T-helper 1 cell treated with Interleukin-12 subunit alpha and Interleukin-12 subunit beta and Interleukin-4 antibody, amounts not matched to agents 30 ng/mL and 1 ng/mL, for 36 hours (primary cell): Measurements from ENCODE around the gene RNF26. TPM values are rescaled to one million over a fixed set of nuclear protein-coding genes. Genes with fewer than 3 reads are reported as not detected.

Experiments
- intact Hi-C: fragments of 100-400 bp; cut with micrococcal nuclease; formaldehyde crosslinking; loops from one replicate; pipeline ENCODE4 v1.15.1; 2024
- total RNA-seq: library from RNA; stranded (reverse); gene quantifications from 2 replicates; pipeline ENCODE4 v1.2.3, GENCODE V29; 2022

The RNF26 gene
- total RNA-seq, 1 donor from 2014 or later = 27.2 TPM

DNA sequence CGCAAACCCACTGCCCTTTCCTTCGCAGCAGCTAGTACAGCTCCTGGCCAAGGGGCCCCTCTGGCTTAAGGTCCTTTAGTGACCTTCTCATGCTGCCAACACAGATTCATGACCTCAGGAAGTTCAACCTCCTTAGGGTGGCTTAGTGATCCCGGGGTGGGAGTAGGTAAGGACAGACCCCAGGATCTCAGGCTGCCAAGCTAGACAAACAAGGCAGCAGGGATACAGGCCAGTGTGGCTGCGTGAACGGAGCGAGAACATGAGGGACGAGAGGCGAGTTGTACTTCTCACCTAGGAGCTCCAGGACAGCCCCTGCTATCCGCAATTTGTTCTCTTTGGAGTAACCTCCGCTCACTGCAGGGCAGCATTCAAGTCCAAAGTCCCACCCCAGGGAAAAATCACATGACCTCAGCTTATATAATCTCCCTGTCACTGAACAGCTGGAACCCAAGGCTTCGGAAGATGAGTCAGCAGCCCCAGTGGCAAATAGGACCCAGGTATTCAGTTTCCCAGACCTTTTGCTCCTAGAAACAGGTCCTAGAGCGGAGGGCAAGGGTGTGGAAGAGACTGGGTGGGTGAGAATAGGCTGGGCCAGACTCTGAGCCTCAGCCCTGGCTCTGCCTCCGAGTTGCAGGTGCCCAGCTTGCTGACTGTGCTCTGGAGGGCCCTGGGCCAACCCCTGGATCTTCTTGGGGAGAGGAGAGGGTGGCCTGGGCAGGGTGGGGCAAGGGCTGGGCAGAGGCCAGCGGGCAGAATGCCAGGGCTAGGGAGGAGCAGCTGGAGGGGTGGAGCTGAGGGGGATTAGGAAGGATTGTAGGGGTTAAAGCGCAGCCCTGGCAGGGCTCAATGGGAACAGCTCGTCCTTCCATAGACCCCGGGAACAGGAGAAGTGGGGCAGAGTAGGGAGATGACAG, 34.1 kb downstream of the RNF26 start:
- intact Hi-C loops = no loop called here

DNA sequence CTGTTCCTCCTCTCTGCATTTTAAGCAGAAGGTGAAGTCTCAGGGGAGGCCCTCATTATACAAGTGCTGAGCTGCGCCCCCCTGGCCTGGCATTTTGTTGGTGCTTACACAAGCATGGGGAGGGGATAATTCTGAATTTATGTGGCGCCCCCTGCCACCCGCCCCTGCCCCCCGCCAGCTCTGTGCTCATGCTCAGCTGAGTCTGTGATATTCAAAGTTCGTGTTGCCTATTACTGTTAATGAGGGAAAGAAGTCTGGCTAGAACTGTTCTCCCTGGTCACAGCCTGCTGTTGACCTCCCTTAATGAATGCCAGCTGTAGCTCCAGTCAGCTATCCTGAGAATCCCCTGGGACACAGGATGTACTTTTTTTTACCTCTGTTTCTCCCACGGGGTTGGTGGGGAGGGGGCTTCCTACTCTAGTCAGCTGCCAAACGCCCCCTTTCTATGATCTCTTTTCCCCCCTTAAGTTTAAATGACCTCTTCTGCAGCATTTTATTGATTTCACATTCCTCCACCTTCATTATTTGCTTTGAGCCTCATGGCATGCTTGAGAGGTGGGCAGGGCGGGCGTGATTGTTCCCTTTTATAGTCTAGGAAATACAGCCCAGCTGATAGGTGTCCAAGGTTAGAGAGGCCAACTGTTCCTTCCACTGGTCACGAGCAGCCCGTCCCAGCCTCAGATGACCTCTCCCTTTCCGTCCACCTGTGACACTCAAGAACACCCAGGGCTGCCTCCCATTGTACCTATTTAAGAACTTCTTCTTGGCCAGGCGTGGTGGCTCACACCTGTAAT, 35.0 kb downstream of the RNF26 start:
- intact Hi-C loops = no loop called here

DNA sequence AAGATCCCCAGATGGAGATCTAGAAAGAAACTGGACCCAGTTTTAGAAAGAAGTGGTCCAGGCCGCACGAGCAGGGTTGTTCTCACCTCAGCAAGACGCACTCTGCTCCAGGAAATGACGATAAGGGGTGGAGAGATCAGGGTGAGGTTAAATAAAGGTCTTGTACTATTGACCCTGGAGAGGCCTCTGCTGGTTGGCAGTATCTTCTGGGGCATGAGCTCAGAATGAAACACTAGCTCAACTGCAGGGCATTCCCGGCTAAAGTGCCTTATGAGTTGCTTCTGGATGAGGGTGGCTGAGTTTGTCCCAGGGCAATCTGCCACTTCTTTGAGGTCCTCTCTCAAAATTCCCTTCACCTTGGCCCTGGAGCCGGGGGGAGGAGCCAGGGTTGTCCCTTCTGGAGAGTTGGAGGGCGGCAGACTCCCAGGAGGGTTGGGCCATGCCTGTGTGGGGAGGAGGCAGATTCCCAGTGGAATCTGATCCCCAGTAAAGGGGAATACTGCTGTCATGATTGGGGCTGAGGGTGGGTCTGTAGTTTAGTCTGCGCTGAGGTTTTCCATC, 36.2 kb downstream of the RNF26 start:
- intact Hi-C loops = no loop called here

DNA sequence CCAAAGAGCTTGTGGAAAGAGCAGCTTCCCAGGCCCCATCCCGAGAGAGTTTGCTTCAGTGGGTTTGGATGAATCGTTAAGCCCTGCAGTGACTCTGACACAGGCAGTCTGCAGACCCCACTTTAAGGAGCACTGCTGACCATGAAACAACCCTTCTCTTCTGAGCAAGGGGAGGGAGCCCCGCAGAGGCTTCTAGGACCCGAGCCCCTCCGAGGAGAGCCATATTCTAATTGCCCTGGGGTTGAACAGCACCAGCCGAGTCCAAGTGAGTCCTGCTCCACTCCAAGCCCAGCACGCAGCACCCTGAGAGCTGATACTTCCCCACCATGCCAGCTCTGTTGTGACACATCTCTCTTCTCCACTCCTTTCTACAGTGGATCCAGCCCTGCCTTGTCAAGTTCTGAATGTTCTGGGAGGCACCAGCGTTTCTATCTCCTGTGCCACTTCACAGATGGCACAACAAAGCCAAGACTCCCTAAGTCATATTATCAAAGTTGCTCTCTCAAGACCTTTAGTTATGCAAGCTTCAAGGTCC, 36.8 kb downstream of the RNF26 start:
- intact Hi-C loops = no loop called here

DNA sequence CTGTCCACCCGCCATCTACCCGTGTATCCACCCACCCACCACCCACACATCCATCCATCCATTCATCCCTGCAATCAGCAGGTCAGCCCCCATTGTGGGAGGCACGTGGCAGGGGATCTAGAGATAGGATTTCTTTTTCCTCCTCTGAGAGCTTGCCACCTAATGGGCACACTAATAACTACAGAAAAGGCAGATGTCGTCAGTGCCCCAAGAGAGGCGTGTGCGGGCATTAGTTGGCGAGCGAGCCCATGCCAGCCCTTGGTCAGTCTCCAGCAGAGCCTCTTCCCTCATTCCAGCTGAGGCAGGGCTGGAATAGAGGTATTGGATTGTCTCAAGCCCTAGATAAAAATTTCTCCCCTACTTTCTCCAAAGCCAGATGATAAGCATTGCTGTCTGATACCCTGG, 37.5 kb downstream of the RNF26 start:
- intact Hi-C loops = no loop called here

DNA sequence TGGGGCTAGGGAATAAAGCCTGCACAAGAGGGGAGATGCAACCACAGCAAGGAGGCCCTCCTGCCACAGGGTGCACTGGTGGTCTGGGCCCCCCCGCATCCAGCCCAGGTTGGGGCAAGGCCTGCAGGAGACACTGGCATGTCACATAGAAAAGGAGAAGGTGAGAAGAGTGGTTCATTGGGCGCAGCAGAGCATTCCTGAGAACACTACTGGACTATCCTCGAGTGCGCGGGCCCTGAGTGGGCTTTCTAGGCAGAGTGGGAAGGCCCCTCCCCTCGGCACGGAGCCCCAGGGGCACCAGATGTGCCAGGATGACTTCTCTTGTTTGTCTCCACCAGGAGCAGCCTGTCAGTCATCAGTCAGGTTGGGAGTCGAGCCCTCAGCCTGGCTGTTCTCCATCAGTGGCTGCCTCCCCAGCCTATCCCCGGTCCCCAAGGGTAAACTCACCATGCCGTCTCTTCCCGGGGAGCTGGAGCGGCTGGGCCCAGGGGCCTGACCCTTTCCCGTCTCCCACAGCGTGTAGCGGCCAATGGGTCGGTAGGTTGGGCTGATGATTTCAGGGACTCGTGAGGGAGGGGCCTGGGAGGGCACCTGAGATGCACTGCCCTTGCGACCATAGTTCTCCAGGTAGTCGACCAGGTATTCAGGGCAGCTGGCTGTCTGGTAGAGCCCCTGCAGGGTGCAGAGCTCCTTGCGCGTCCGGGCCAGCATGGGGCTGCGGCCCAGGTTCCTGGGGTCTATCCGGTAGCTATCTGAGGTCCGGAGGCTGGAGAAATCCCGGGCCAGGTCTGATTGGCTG, 38.1 kb downstream of the RNF26 start:
- intact Hi-C loops = no loop called here

DNA sequence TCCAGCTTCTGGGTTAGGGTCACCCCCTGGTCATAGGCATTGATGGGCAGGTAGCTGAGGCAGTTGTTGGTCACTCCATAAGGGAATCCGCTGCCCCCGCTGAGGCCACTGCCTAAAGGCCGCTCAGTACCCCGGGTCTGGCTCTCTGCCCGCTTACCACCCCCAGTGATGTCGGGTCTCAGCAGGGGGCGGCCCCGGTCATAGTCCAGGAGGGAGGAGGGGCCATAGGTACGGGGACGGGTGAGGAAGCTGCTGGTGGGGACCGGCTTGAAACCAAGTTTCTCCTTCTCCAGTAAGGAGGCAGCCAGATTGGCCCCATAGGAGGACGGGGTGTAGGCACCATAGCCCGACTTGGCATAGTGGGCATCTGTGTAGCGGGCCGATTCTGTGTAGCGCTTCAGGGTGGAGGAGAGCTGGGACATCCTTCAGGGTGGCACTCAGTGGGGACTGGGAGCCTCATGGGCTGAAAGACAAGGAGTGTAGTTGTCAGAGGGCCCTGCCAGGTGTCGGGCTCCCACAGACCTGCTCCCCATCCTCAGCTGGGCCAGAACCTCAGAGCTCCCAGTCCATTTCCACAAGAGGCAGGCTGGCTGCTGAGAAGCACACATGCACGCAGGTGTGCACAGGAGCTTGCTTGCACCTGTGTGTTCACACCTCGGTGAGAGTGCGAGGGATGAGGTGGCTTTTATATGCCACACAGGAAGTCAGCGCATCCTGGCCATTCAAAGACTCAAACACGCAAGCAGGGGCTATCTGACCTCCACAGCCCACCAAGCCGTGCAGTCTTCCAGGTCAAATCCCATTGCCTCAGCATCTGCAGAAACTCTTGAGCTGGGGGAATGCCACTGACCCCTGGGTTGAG, 39.0 kb downstream of the RNF26 start:
- intact Hi-C loops = no loop called here

DNA sequence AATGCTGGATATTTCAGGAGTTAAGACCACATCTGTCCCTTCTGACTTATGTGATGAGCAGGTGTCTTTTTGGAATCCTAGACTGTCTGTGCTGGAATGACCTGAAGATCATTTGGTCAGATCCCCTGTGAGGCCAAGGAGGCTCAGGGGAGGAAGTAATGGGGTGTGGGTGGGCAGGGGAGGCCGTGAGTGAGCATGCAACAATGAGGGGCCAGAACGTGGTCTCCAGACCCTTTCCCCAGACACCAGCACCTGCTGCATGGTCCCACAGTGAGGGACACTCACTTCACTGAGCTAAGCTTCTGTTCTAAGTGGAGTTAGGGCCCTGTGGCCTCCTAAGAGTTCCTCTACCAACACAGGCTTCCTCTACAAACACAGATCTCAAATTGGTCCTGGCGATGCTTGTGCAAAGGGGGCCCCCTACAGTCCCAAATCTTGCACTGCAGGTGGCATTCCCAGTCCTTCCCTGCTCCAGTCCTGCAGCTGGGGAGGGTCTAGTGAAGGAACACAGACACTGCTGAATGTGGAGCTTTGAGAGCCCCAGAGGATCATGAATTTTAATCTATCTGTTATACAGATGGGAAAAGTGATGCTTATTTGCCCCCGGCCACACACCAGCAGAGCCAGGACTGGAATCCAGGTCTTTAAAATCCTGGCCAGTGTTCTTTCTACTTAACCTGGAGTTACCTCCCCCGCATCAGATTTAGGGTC, 39.7 kb downstream of the RNF26 start:
- intact Hi-C loops = loop anchor here (1.0 kb wide), 1 partner anchor 18 kb away; no protein-coding TSS in a partner anchor

DNA sequence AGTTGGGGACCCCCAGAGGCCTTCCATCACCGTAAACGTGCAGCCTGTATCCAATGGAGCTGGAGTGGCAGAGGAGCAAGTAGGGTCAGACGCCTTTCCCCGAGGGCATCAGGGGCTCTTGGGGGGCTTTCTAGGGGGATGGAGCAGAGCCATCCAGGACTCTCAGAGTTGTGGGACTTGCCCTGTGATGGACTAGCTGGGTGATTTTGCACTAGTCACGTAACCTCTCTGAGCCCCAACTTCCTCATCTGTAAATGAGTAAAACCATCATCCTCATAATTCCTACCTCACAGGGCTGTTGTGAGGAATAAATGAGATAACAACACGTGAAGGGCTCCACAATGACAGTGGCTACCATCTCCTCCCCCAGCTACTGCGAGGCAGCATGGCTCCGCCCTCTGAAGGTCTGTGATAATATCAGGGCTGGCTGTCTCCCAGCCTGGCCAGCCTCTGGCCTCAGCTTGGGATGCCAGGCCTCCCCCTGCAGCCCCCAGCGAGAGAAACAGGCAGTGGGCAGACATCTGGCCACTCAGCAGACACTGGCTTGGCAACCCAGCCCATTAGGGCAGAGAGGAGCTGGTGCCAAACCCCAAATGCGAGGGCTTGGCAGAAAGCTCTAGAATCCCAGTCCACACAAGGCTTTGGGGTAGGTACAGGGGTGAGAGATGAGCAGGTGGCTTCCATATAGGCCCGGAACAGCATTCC, 40.5 kb downstream of the RNF26 start:
- intact Hi-C loops = loop anchor here (1.0 kb wide), 1 partner anchor 18 kb away; no protein-coding TSS in a partner anchor

DNA sequence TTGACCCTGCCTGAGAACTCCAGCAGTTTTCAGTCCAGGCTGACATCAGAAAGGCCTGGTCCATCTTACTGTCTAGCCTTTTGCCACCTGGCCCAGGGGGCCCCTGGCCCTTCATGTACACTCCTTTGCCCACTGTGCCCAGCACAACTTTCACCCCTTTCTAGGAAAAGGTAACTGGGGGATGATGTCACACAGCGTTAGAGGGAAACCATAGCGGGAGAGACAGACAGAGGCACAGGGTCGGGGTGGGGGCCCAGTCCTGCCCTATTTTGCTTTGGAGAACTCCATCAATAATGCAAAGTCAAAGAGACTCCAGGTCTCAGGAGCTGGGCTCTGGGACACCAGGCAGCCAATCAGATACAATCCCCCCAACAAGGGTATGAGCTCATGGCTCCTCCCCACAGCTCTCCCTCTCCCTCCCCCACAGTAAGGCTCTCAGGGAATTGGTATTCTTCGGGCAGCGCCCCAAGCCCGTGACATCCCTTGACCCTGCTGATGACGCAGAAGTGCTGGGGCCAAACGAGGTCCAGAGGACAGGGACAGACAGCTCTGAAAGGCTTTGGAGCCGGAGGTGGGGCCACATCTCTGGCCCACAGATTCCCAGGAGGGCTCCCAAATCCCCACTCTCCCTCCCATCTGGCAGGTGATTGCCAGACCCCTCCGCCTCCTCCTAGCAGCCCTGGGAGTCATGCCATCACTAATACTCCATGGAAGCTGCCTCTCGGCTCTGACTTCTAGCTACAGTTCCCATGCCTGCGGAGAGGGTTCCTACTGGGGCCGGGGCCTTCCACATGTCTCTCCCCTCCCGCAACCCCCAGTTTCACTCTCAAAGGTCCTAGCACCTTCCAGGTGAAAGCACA, 41.2 kb downstream of the RNF26 start:
- intact Hi-C loops = no loop called here

DNA sequence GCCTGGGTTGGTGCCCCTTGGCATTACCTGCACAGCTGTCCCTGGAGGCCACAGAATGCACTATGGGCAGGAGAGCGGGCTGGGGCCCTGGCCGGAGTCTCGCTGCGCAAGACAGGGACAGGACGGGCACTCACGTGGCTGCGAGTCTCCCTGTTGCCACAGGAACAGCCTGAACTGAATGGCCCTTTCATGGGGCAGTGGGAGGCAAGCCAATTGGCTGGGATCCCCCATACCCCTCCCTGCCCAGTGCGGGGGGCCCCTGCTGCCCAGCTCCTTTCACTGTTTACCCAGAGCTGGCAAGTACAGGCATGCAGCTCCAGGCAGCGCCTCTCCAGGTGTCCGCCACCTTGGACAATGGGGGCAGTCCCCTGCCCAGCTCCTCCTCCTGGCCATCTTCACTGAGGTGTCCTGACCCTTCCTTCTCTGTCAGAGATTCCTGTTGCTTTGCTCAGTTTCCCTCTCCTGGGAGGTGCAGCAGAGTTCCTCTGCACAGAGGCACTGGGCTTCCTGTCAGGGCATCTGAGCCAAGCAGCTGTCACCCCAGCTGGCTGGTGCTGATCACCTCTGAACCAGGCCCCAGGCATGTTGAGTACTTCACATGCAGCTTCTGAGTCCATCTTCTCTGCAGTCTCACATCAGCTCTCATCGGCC, 42.0 kb downstream of the RNF26 start:
- intact Hi-C loops = no loop called here

DNA sequence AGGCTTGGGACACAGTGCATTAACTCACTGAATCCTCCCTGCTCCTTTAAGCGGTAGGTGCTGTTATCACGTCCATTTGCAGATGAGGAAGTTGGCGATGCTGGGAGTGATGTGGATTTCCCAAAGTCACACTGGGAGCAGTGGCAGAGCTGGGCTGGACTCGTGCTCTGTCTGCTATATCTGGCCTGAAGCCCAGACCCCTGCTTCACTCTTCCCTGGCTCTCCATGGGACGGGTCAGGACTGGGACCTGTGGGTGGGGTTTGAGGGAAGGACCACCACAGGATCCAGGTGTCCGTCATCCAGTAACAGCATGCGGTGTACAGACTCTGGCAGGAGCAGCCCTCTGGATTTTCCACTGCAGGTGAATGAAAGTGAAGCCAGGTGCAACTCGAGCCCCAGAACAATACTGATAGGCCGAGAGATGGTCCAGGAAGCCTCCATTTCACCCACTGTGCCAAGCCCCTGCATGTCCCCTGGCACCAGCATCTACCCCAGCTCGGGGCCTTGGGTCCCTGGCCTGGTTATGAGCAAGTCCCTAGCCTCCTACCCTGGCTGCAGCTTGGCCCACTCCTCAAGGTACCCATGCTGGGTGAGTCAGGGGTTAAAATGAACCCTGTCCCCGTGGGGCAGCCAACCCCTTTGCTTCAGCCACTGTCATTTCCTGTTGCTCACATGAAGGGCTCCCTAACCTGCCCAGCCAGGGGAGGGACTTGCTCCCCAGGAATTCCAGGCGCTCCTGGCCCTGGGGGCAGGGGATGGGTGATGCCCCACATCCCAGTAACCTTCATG, 43.0 kb downstream of the RNF26 start:
- intact Hi-C loops = no loop called here

DNA sequence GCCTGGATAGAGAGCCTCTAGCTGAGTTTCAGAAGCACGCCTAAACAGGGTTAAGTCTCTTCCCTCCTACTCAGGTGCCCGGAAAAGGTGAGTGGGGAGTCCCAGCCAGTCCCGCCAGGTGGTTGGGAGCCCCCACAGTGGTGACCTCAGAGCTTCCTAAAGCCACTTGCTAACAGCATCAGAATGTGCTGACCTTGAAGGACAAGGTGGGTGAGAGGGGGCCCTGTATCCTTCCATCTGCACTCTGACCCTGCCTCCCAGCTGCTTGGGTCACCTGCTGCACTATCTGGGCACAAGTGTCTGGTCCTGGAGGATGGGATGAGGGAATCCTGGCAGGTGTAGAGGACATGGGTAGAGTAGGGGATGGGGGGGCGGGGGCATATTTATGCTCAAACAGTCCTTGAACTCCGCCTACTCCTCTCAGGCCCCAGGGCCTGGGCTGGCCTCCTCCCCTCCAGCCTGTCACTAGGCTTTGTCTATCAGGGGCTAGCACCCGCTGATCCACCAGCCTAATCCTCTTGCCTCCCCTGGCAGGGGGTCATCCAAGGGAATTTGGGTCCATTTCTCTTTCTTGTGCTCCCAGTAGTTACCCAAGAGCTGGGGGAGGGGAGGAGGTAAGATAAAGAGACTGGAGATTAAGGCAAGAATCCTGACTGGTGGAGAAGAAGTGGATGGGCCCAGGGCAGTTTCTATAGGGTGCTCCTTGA, 43.8 kb downstream of the RNF26 start:
- intact Hi-C loops = no loop called here

DNA sequence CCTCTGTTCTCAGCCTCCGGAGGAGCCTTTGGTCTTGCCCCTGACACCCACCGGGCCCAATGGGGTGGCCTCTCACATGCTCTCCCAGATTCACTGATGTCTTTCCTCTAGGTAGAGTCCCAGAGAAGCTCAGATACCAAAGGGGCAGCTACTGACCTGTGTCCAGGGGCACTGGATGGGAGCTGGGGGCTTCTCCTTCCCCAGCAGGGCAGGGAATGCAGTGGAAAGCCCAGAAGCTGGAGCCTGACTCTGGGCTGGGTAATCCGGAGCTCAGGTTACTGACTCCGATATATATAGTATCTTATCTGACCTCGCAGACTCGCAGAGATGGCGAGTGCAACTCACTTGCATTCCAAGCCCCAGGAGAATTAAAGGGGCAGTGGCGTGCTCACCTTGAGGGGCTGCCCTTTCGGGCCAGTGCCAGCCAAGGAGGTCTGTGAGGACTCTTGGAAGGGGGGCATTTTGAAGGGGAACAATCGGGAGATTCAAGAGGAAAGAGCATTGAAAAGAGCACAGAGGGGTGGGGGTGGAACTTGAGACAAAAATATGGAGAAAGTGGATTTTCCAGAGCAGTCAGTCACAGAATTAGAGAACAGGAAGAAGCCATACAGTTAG, 44.6 kb downstream of the RNF26 start:
- intact Hi-C loops = no loop called here

DNA sequence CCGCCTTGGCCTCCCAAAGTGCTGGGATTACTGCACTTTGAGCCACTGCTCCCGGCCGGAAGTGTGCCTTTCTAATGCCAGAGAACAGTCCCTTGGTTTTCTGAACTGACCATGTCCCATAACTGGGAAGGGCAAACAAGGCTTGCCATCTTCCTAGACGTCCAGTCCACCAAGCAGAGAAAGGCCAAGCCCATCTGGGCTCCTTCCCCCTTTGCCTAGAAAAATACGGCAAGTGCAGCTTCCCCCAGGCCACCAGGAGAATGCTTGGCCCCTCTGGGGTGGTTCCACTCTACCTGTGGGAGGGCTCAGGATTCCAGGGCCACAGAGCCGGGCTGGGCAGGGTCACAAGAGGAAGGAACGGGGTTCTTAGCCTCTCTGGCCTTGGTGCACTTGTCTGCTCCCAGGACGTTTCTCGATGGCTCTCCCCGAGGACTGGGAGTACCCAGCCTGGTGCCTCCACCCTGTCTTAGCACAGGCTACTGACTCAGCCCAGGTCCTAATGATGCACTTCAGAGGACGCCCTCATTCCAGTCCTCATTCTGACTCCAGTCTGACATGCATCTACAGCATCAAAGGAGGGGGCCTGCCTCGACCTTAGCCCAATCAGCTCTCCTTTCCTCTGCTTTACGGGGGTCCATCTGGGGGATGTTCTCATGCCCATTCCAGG, 46.0 kb downstream of the RNF26 start:
- intact Hi-C loops = loop anchor here (2.0 to 10.0 kb wide), 3 partner anchors 173 to 345 kb away; partner anchors contain the start of genes CBL, HYOU1 and NECTIN1
